ES-I3 (cell line): Measurements from ENCODE around the gene SPINK14.

Source experiments
- H3K36me3 ChIP-seq: 2 replicates; pipeline ENCODE4 v1.6.1; 2013; ENCODE audit warnings: mild to moderate bottlenecking, low read length, control low read depth, moderate library complexity; ENCODE audit not compliant: insufficient read depth
- H3K4me1 ChIP-seq: 2 replicates; pipeline ENCODE4 v1.6.1; 2013; ENCODE audit warnings: mild to moderate bottlenecking, control low read depth, low read length; ENCODE audit not compliant: insufficient read depth
- H3K9ac ChIP-seq: 2 replicates; pipeline ENCODE4 v1.6.1; 2013; ENCODE audit warnings: low read depth, mild to moderate bottlenecking, low read length, moderate library complexity
- H3K9me3 ChIP-seq: 2 replicates; pipeline ENCODE4 v1.6.1; 2013; ENCODE audit warnings: mild to moderate bottlenecking, low read length, moderate library complexity; ENCODE audit not compliant: control insufficient read depth, insufficient read depth

The SPINK14 gene

DNA sequence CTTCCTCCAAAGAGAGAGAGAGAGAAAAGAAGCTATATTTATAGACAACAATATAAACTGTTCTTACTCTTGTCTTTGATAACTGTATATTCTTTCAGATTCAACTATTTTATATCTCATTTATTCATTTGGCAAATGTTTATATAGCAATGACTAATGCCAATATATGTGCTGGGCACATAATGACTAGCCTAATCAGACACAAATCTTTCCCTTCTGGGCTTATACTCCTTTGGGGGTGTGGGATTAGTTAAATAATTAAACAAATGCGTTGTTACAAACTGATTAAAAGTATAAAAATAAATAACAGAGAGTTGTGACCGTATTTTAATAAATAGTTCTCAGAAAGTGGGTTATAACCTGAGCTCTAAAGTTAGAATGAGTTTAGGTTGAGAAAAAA is 4.0 kb downstream of the SPINK14 start:
- no peaks in the 10 kb centered on the region for H3K9me3 ChIP-seq
- no peaks in the 10 kb centered on the region for H3K4me1 ChIP-seq
- H3K9ac ChIP-seq: no peak overlapping the region
- H3K36me3 ChIP-seq: no peaks in the 10 kb centered on the region

DNA sequence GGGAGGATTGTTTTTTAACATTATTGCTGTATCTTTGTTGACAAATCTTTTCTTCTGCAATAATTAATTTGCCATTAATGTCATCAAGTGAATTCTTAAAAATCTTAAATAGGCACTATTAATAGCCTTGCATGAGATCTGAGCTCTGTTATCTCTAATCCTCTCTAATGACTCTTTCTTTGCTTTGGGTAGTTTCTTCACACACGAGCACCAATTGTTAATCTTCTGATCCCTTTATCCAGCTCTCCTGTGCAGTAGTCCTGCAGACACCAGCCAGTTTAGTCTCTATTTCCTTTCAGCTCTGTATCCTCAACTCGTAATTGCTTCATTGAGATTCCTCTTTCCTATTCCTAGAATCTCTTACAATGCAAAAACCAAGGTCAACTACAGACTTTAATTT is 8.1 kb downstream of the SPINK14 start:
- H3K9ac ChIP-seq: no peak overlapping the region
- H3K4me1 ChIP-seq: no peaks in the 10 kb centered on the region
- no peaks in the 10 kb centered on the region for H3K9me3 ChIP-seq
- H3K36me3 ChIP-seq: no peaks in the 10 kb centered on the region

DNA sequence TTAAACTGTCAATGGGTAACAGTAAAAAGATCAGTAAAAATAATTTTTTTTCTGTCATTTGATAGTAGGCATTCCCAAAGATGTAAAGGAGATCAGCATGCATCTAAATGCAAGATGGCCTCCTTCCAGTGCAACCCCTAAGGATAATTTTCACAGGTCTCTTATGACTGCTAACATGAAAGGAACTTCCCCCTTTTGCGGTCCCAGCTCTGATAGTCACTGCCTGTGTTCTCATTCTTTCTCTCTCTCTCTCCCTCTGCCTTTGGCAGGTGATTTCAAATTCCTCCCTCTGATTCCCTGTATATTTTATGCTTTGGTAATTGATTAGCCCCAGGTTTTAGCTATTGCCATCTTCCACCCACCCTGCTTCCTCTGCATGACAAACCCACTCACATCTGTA is 8.9 kb downstream of the SPINK14 start:
- H3K36me3 ChIP-seq: no peaks in the 10 kb centered on the region
- no peak overlapping the region for H3K9ac ChIP-seq

DNA sequence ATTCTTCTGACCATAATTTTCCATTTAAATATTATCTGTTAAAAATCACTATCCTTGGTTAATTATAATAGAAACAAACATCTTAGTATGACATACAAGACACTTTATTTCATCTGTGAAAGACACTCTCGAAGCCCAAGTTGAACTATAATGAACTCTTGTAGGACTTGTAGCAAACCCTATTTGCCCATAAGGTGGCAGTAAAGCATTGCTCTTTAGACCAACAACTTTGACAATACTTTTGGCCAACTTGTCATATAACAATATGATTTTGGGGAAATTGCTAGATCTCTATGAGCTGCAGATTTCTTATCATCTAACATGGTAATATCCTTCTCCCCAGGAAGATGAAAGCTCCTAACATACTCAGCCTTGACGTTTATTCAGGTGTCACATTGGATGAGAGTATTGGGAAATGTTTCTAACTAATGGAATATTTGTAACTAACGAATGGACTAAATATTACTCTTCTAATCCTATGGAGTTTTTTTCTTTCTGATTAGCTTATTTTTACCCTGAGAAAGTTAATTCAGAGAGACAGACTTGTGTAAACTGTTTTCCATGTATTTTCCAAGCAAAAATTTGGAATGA is 11.0 kb downstream of the SPINK14 start:
- Histone ChIP-seq H3K4me1 (no peaks in the 10 kb centered on the region), H3K9me3 (no peaks in the 10 kb centered on the region), H3K9ac (no peak overlapping the region), H3K36me3 (no peaks in the 10 kb centered on the region)

More for the DNA sequence above, 8.9 kb downstream of the SPINK14 start:
- no peaks in the 10 kb centered on the region for H3K9me3 ChIP-seq
- no peaks in the 10 kb centered on the region for H3K4me1 ChIP-seq

DNA sequence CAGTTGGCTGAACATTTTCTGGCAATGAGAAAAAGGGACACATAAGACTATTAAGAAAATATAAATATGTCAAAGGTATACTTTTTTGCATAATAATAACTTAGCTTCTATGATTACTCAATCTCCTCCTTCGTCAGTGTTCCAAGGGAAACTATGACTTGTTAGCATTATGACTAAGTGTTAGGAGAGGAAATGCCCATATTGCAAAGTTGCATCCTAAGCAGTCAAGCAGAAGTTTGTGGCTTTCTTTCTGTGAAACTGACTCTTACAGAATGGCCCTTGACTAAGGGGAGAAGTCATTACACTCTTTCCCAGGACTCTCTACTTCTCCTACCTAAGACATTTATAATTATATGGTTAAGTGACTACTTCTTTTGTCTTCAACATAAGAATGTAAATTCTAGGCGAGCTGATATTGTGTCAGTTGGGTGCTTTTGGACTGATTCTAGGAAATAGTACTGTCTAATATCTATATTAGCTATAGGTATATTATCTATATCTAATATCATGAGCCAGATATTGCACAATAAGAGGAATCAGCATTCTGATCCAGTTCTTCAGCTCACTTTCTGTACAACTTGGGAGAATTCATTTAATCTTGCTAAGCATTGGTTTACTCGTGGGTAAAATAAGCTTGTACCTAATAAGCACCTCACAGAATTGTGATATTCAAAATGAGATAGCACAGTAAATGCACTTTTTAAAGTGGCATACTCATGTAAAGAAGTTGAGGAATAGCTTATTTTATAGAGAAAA is 18.1 kb downstream of the SPINK14 start:
- H3K9ac ChIP-seq: no peak overlapping the region
- no peaks in the 10 kb centered on the region for H3K4me1 ChIP-seq
- H3K36me3 ChIP-seq: no peaks in the 10 kb centered on the region
- no peaks in the 10 kb centered on the region for H3K9me3 ChIP-seq

DNA sequence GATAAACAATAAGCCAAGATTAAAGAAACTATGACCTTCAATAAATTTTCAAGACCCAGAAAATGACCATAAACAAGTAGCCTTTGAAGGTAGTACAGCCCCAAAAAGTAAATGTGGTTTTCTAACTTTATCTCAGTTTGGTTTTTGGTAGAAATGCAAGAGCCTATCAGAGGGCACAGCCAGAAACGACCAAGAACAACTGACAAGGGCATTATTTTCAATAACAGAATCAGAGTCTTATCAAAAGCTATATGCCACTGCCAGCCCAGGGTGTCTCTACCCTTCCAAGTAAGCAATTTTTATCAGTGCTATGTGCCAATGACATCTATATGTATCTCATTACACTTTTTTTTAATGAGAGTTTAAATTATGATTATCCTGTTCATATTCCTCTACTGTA is 22.7 kb downstream of the SPINK14 start:
- H3K9ac ChIP-seq: no peak overlapping the region
- no peaks in the 10 kb centered on the region for H3K36me3 ChIP-seq
- H3K4me1 ChIP-seq: no peaks in the 10 kb centered on the region

DNA sequence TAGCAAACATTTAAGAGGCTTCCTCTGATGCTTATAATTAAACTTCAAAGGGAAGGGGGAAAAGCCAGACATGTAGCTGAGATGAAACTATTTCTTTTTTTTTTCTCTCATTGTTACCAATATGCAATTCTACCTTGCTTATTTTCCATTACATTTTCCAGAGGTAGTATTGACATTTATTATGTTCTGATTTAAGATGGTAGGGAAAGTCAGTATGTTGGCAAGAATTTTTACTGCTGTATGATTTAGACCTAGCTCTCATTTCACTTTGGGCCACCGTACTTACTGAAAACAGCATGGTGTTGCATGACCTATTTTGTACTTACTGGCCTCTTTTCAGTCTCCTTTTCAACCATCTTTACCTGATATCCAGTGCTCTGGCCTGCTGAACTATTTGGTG is 24.9 kb downstream of the SPINK14 start:
- Histone ChIP-seq H3K9ac (no peak overlapping the region), H3K36me3 (no peaks in the 10 kb centered on the region), H3K9me3 (no peaks in the 10 kb centered on the region), H3K4me1 (no peaks in the 10 kb centered on the region)

More for the DNA sequence above, 22.7 kb downstream of the SPINK14 start:
- H3K9me3 ChIP-seq: no peaks in the 10 kb centered on the region

DNA sequence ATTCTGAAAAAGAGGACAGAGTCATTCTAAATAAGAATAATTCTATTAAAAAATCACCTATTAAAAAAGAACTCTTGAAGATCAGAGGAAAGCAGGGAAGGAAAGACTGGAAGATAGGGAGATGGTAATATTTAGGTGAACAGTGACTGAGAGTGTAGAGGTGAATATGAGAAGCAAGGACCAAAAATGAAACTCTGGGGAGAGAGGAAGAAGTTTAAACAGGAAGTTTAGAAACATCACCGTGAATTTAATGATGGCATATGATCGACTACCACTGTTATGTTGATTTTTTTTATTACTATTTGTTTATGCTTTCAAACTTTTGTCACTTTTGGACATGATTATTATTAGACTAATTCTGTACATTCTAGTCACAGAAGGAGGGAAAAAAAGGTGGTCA is 32.8 kb downstream of the SPINK14 start:
- H3K4me1 ChIP-seq: no peaks in the 10 kb centered on the region
- H3K9ac ChIP-seq: no peak overlapping the region
- H3K9me3 ChIP-seq: no peaks in the 10 kb centered on the region
- no peaks in the 10 kb centered on the region for H3K36me3 ChIP-seq

DNA sequence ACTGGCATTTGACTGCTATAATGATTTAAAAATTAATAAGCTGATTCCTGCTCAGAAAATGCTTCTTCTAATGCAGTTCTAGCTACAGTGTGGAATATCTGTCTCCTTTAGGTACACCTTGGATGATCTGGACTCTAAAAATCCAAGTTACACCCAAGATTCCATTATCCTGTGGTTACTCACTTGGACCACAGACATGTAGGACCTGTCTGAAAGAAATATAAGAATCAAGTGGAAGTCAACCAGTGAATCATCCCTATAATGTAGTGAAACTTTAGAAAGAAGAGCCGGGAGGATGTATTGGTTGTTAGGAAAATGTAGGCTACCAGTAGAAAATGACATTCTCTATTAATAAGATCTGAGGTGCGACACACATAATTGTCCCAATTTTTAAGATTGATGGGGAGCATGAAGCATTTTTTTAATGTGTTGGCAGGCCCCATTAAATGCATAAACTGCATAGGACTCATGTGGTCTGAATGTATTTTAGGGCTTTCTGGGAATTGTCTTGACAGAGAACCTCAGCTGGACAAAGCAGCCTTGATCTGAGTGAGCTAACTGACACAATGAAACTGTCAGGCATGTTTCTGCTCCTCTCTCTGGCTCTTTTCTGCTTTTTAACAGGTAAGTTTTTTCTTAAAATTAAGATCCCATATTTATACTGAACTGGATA is 34.3 kb downstream of the SPINK14 start, which contains the start of gene SPINK6:
Gene SPINK6 (plus strand): TSS at position 512 of the 673 bp plus-strand sequence. CDS start 55 bp downstream, at position 567.
- no peaks in the 10 kb centered on the region for H3K36me3 ChIP-seq

DNA sequence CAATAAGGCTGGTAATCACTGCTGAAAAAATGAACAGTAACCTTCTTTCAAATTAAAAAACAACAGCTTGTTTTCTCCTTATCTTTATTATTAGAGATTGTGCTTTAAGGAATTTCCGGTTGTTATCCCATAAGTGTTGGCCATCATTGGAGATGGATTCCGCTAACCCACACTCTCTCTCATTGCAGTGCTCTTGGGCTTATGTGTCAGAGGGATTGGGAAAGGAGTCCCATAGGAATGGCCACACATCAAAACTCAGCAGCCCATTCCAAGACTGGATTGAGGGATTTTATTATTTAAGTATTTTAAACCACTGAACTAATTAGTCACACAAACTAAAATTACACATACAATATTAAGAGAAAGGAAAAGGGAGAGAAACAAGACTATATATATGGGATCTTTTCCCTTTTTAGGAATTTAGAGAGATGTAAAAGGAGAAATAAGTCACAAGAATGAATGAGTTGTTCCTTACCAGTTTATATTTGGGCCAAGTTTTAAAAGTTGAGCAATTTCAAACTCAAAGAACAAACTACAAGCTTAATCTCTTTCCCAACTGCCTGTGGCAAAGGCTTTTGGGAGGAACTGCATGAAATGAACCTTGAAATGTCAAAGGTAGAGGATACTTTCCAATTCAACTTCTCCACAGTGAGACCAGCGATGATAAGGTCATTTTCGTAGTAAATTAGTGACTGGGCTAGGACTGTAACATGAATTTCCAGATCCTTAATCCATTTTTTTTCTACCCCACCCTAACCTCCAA is 36.9 kb downstream of the SPINK14 start:
- Histone ChIP-seq H3K9ac (no peak overlapping the region), H3K36me3 (no peaks in the 10 kb centered on the region), H3K4me1 (no peaks in the 10 kb centered on the region; the same call in 1 of the 2 replicates)

More for the DNA sequence above, 34.3 kb downstream of the SPINK14 start, which contains the start of gene SPINK6:
- Histone ChIP-seq H3K4me1 (no peaks in the 10 kb centered on the region), H3K9ac (no peak within 1 kb of the TSS), H3K9me3 (no peaks in the 10 kb centered on the region)

DNA sequence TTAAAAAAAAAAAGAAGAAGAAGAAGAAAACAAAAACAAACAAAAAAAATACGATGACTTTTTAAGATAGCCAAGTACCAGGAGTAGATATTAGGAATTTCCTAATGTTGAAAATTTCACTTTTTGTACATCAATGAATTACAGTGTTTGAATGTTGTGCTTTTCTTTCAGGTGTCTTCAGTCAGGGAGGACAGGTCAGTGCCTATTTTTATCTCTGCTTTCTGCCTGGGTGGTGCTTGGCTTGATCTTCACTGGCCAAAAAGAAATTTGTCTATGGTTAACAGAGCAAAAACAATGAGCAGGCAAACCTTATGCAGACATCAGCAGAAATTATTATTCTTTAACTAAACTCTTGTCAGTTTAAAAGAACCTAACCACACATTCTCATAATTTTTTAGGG is 37.5 kb downstream of the SPINK14 start:
- no peaks in the 10 kb centered on the region; the same call in 1 of the 2 replicates for H3K4me1 ChIP-seq
- H3K9ac ChIP-seq: no peak overlapping the region
- H3K36me3 ChIP-seq: no peaks in the 10 kb centered on the region
- no peaks in the 10 kb centered on the region for H3K9me3 ChIP-seq

More for the DNA sequence above, 36.9 kb downstream of the SPINK14 start:
- H3K9me3 ChIP-seq: no peaks in the 10 kb centered on the region

DNA sequence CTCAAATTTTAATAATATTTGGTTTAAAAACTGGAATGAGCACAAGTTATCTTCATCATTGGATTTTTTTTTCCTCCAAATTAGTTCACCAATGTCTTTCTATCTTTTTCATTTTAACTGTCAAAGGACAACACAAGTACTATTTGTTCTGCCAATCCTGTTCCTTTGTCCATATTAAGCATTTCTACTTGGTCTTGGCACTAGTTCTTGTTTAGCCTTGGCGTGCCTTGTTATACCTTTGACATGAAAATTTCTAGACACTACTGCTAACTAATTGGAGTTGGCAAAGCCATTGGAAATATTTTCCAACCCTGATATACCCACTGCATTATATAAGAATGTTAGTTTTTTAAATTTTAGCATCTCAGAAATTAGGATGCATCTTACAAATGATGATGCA is 38.3 kb downstream of the SPINK14 start:
- H3K36me3 ChIP-seq: no peaks in the 10 kb centered on the region
- H3K4me1 ChIP-seq: no peaks in the 10 kb centered on the region; the same call in 1 of the 2 replicates
- no peaks in the 10 kb centered on the region for H3K9me3 ChIP-seq
- no peak overlapping the region for H3K9ac ChIP-seq

DNA sequence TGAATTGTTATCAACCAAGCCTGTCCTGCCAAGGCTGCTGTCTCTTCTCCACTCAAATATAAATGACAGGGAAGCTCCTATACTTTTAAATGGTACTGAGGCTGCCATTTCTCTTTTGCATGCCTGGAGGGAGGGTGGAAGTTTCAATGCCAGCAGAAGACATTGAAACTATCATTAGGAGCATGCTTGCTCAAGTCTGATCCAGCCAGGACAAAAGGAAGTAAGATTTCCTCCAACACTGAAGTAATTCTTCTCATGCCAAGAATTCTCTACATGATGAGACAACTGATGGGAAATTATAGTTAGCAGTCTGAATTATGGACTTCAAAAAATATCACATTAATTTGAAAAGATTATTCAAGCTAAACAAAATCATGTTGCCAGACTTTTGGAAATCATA is 39.9 kb downstream of the SPINK14 start:
- no peaks in the 10 kb centered on the region; the same call in 1 of the 2 replicates for H3K4me1 ChIP-seq
- no peaks in the 10 kb centered on the region for H3K9me3 ChIP-seq
- H3K9ac ChIP-seq: no peak overlapping the region
- no peaks in the 10 kb centered on the region for H3K36me3 ChIP-seq

DNA sequence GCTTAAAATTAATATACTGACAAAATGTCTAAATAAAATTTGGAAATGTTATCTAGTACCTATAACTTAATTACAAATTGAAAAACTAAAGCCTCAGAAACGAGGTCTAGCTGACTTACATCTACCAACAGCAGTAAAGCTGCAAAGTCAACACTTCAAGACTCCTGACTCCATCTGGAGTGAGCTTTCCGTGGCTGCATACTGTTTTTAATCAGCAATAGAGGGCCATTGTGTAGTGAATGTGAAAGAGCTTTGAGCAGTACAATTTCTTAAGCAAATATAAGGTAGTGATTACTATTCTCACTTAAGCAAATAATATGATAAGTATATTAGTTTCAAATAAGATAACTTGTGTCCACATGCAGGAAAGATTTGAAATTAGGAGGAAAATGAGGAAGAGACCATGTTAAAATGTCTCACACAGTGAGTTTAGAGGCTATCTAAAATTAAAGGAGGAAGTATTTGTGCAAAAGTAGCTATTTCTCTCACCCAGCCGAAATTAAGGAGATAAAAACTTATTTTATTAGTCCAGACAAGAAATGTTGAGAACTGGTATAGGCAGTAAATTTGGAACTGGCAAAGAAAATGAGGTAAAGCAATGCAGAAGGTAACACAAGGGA is 40.9 kb downstream of the SPINK14 start:
- Histone ChIP-seq H3K36me3 (no peaks in the 10 kb centered on the region), H3K9ac (no peak overlapping the region), H3K9me3 (no peaks in the 10 kb centered on the region), H3K4me1 (no peaks in the 10 kb centered on the region; the same call in 1 of the 2 replicates)
